B cell (primary cell): ENCODE measurements around the gene CYREN.

ENCODE experiments used
- CTCF ChIP-seq: fragments of 200-600 bp; IDR thresholded peaks from one replicate; pipeline ENCODE4 v1.8.0; 2022; ENCODE audit warnings: antibody characterized with exemption, mild to moderate bottlenecking
- EZH2 ChIP-seq: IDR thresholded peaks from 2 replicates; pipeline ENCODE4 v1.6.1; 2012; ENCODE audit warnings: borderline replicate concordance, low read depth, mild to moderate bottlenecking, moderate library complexity, low read length; ENCODE audit not compliant: insufficient read depth, poor library complexity, severe bottlenecking

GRCh38 chr7:135121868-135122267 is 48.6 kb downstream of the CYREN start:
- TF ChIP-seq CTCF (no peak), EZH2 (no peak)
